Activated naive CD4-positive, alpha-beta T cell treated with anti-CD3 and anti-CD28 coated beads, Interleukin-2, amount 10 ng/mL, durations not matched to agents 7 days and 5 days (primary cell): ENCODE data around the gene BCAS1.
A peak's percentile ranks its signal among the peaks of the same experiment; 100 is the strongest.

ENCODE experiments used
- CTCF ChIA-PET: fragments of 350-600 bp; sonication (Branson Sonifier 250); formaldehyde crosslinking; loops from one replicate; lab custom pipeline; 2021; ENCODE audit warnings: antibody characterized with exemption; lab: Charles Lee
- DNase-seq: peaks from one replicate; pipeline ENCODE4 v3.0.0-alpha.2; 2020
- H3K27ac Mint-ChIP-seq: one replicate; pipeline ENCODE4 v1.8.0; 2021; ENCODE audit warnings: mild to moderate bottlenecking, moderate library complexity, mixed read lengths
- H3K27me3 Mint-ChIP-seq: one replicate; pipeline ENCODE4 v1.8.0; 2021; ENCODE audit warnings: mild to moderate bottlenecking, mixed read lengths
- H3K36me3 Mint-ChIP-seq: one replicate; pipeline ENCODE4 v1.8.0; 2021; ENCODE audit warnings: mixed read lengths
- H3K4me1 Mint-ChIP-seq: one replicate; pipeline ENCODE4 v1.8.0; 2021; ENCODE audit warnings: mixed read lengths
- H3K4me3 Mint-ChIP-seq: one replicate; pipeline ENCODE4 v1.8.0; 2021; ENCODE audit warnings: mild to moderate bottlenecking, moderate library complexity, mixed read lengths
- H3K9me3 Mint-ChIP-seq: one replicate; pipeline ENCODE4 v1.8.0; 2021; ENCODE audit warnings: mixed read lengths

The BCAS1 gene

GRCh38 chr20:54062812-54063280 lies 7.5 kb downstream of the BCAS1 start:
- Mint-ChIP-seq H3K27me3 (peaks cover 8% of the 10 kb centered on the region), H3K4me1 (peaks cover 13% of the 10 kb centered on the region), H3K36me3 (no peaks in the 10 kb centered on the region), H3K9me3 (no peaks in the 10 kb centered on the region), H3K4me3 (no peak overlapping the region), H3K27ac (no peak overlapping the region)
- no peak for DNase-seq
- CTCF ChIA-PET = interaction anchor here (0.6 to 3.4 kb wide), 13 partner anchors 9 to 614 kb away, joined by 3 to 23 read pairs (median 4); no protein-coding TSS in a partner anchor

DNA sequence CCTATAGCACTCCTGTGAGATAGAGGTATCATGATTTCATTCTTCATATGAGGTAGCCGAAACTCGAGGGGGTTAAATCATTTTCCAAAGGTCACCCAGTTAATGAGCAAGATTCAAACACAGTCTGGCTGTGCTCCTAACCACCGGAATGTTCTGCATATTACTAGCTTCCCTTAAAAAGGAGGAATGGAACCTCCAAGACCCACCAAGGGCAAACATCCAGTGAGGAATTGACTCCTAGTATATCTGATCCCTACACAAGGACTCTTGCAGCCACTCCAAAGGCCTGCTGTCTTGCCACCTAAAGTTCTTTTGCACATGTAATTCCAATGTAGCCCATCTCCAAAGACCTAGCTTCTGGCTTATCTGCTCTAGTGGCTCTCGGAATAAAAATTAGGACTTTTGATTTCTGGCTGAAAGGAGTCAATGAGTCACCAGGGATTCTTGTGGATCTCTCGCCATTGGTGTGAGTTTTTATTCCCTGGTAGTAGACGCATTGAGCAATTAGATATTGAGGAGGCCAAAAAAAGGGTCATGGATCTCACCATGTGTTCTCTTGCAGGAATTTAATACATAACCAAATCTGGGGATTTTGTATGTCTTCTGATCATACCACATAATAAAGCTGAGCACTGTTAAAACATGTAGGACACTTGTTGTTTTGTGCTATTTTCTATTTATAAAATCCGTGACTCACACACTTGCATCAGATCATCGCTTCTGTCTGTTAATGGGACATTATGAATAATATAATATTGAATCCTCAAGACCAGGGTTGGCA lies 9.1 kb downstream of the BCAS1 start:
- Mint-ChIP-seq H3K9me3 (no peaks in the 10 kb centered on the region), H3K27me3 (peaks cover 8% of the 10 kb centered on the region), H3K4me1 (peaks cover 11% of the 10 kb centered on the region), H3K4me3 (no peak overlapping the region), H3K36me3 (no peaks in the 10 kb centered on the region), H3K27ac (no peak overlapping the region)
- no peak for DNase-seq
- CTCF ChIA-PET = interaction anchor here (0.9 to 3.4 kb wide), 18 partner anchors 7 to 1749 kb away, joined by 3 to 23 read pairs (median 4); no protein-coding TSS in a partner anchor

GRCh38 chr20:54059691-54060364 lies 10.6 kb downstream of the BCAS1 start:
- CTCF ChIA-PET = interaction anchor here (1.0 kb wide), 1 partner anchor 100 kb away, joined by 3 read pairs; no protein-coding TSS in a partner anchor
- H3K9me3 Mint-ChIP-seq = no peaks in the 10 kb centered on the region
- peaks cover 8% of the 10 kb centered on the region for H3K27me3 Mint-ChIP-seq
- H3K4me1 Mint-ChIP-seq = peaks cover 10% of the 10 kb centered on the region
- no peak overlapping the region for H3K27ac Mint-ChIP-seq
- H3K36me3 Mint-ChIP-seq = no peaks in the 10 kb centered on the region
- DNase-seq = no peak
- no peak overlapping the region for H3K4me3 Mint-ChIP-seq

DNA sequence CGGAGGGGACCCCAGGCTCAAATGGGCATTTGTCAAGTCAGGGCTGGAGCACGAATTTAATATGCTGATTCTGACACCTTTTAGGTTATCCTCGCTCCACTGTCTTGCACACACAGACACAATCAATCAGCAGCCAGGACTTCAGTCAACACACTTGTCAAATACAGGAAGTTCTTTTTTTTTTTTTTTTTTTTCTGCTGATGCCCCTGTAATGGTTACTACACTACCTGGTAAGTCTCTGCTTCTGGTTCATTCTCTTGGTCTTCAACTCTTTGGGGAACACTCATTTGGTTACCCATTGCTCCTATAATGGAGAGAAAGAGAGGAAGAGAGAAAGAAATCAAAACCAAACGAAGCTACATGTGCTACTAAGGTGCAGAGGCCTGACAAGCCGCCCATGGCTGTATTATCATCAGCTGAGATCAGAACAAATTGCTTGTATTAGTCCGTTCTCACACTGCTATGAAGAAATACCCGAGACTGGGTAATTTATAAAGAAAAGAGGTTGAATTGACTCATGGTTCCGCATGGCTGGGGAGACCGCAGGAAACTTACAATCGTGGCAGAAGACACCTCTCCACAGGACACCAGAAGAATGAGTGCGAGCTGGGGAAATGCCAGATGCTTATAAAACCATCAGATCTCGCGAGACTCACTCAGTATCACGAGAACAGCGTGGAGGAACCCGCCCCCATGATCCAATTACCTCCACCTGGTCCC lies 11.8 kb downstream of the BCAS1 start:
- CTCF ChIA-PET = interaction anchor here (1.0 kb wide), 1 partner anchor 99 kb away, joined by 3 read pairs; no protein-coding TSS in a partner anchor
- Mint-ChIP-seq H3K4me3 (no peak overlapping the region), H3K4me1 (peaks cover 3% of the 10 kb centered on the region), H3K36me3 (no peaks in the 10 kb centered on the region), H3K9me3 (no peaks in the 10 kb centered on the region), H3K27ac (no peak overlapping the region), H3K27me3 (no peaks in the 10 kb centered on the region)
- no peak for DNase-seq

DNA sequence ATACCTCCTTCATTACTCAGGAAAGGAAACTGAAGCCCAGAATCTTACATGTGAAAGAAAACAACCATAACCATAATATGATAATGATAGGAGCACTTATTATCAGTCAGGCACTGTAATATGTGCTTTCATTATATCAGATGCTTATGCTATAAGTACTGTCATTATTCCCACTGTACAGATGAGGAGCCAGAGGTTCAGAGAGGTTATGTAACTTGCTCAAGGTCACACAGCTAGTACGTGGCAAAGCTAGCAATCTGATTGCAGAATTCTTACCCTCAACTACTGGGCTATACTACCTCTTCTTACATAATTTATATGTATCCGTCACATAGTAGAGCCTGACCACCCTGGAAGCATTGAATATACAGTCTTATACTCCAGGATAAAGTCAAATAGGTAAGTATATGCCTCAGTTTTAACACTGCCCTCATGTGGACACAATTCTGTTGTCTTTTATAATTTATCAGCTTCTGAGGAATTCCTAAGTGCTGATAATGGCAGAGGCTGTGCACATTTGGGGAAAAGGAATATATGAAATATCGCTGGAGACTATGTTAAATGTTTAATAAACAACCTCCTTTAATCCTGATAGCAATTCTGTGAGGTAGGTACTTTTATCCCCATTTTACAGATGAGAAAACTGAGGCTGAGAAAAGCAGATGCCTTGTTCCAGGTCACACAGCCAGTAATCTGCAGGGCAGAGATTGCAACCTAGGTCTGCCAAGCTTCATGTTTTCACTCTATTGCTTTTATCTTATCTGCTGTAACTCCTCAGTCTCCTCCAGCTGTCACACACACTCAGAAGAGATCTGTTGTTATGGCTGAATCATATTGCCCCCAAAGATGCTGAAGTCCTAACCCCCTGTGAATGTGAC lies 13.4 kb downstream of the BCAS1 start:
- no peak for DNase-seq
- H3K9me3 Mint-ChIP-seq = no peaks in the 10 kb centered on the region
- CTCF ChIA-PET = interaction anchor here (1.2 kb wide), 1 partner anchor 34 kb away, joined by 4 read pairs; no protein-coding TSS in a partner anchor
- H3K27ac Mint-ChIP-seq = no peak overlapping the region
- H3K36me3 Mint-ChIP-seq = no peaks in the 10 kb centered on the region
- no peaks in the 10 kb centered on the region for H3K4me1 Mint-ChIP-seq
- H3K4me3 Mint-ChIP-seq = no peak overlapping the region
- H3K27me3 Mint-ChIP-seq = no peaks in the 10 kb centered on the region

GRCh38 chr20:54054516-54054915 lies 15.9 kb downstream of the BCAS1 start:
- Mint-ChIP-seq H3K27ac (no peak overlapping the region), H3K36me3 (no peaks in the 10 kb centered on the region), H3K4me1 (no peaks in the 10 kb centered on the region), H3K4me3 (no peak overlapping the region), H3K27me3 (no peaks in the 10 kb centered on the region), H3K9me3 (no peaks in the 10 kb centered on the region)
- CTCF ChIA-PET = interaction anchor here (1.0 kb wide), 1 partner anchor 8 kb away, joined by 5 read pairs; no protein-coding TSS in a partner anchor
- no peak for DNase-seq

GRCh38 chr20:54051068-54051467 lies 19.3 kb downstream of the BCAS1 start:
- Mint-ChIP-seq H3K36me3 (peaks cover 5% of the 10 kb centered on the region), H3K9me3 (peaks cover 15% of the 10 kb centered on the region), H3K27me3 (no peaks in the 10 kb centered on the region), H3K27ac (no peak overlapping the region), H3K4me3 (no peak overlapping the region), H3K4me1 (peaks cover 16% of the 10 kb centered on the region)
- DNase-seq = no peak
- CTCF ChIA-PET = interaction anchor here (4.2 kb wide), 1 partner anchor 11 kb away, joined by 15 read pairs; no protein-coding TSS in a partner anchor

DNA sequence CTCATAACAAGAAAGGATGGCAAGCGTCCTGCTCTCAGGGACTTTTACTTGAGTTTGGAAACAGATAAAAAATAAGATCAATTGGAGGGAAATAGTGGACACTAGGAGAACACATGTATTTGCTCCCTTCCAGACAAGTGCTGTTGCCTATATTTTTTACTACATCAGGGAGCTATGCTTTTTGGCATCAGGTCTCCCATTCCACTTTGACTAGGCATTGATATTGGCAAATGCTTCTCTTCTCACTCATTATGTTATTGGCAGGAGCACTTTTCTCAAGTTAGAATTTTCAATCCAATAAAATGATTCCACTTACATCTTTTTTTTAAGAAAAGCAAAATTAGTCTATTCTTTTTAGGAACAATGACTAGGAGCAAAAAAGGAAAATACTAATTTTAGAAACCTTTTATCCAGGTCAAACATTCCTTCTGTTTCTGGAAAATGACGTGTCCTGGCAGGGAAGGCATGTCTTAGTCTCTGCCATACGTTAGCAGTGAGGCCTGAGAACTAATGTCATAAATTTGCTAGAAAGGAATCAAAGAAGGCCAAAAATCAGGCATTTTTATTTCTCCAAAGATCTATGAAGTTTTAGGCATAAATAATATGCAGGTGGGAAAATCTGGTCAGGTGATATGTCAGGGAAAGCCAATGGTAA lies 21.4 kb downstream of the BCAS1 start:
- DNase-seq = no peak
- no peaks in the 10 kb centered on the region for H3K27me3 Mint-ChIP-seq
- H3K4me1 Mint-ChIP-seq = peaks cover 21% of the 10 kb centered on the region
- CTCF ChIA-PET = interaction anchor here (0.9 to 4.2 kb wide), 3 partner anchors 14 to 151 kb away, joined by 3 to 15 read pairs (median 3); no protein-coding TSS in a partner anchor
- peaks cover 18% of the 10 kb centered on the region for H3K9me3 Mint-ChIP-seq
- H3K4me3 Mint-ChIP-seq = no peak overlapping the region
- no peak overlapping the region for H3K27ac Mint-ChIP-seq
- peaks cover 7% of the 10 kb centered on the region for H3K36me3 Mint-ChIP-seq

GRCh38 chr20:54048481-54048880 lies 21.9 kb downstream of the BCAS1 start:
- H3K4me1 Mint-ChIP-seq = peaks cover 23% of the 10 kb centered on the region

GRCh38 chr20:54047720-54048119 lies 22.7 kb downstream of the BCAS1 start:
- CTCF ChIA-PET = no interaction called here
- no peak for DNase-seq
- H3K27me3 Mint-ChIP-seq = no peaks in the 10 kb centered on the region
- peaks cover 7% of the 10 kb centered on the region for H3K36me3 Mint-ChIP-seq
- H3K9me3 Mint-ChIP-seq = peaks cover 18% of the 10 kb centered on the region
- no peak overlapping the region for H3K4me3 Mint-ChIP-seq
- peak overlapping the region; percentile 66 for H3K27ac Mint-ChIP-seq
- H3K4me1 Mint-ChIP-seq = peaks cover 27% of the 10 kb centered on the region

More at GRCh38 chr20:54048481-54048880, 21.9 kb downstream of the BCAS1 start:
- DNase-seq = no peak
- peaks cover 18% of the 10 kb centered on the region for H3K9me3 Mint-ChIP-seq
- H3K27ac Mint-ChIP-seq = no peak overlapping the region
- H3K36me3 Mint-ChIP-seq = peaks cover 7% of the 10 kb centered on the region
- CTCF ChIA-PET = interaction anchor here (0.9 kb wide), 1 partner anchor 152 kb away, joined by 3 read pairs; no protein-coding TSS in a partner anchor
- H3K4me3 Mint-ChIP-seq = no peak overlapping the region
- H3K27me3 Mint-ChIP-seq = no peaks in the 10 kb centered on the region

GRCh38 chr20:54047048-54047447 lies 23.3 kb downstream of the BCAS1 start:
- H3K4me3 Mint-ChIP-seq = no peak overlapping the region
- H3K27me3 Mint-ChIP-seq = no peaks in the 10 kb centered on the region
- peaks cover 30% of the 10 kb centered on the region for H3K4me1 Mint-ChIP-seq
- peaks cover 18% of the 10 kb centered on the region for H3K9me3 Mint-ChIP-seq
- CTCF ChIA-PET = no interaction called here
- peaks cover 7% of the 10 kb centered on the region for H3K36me3 Mint-ChIP-seq
- no peak for DNase-seq
- H3K27ac Mint-ChIP-seq = no peak overlapping the region

DNA sequence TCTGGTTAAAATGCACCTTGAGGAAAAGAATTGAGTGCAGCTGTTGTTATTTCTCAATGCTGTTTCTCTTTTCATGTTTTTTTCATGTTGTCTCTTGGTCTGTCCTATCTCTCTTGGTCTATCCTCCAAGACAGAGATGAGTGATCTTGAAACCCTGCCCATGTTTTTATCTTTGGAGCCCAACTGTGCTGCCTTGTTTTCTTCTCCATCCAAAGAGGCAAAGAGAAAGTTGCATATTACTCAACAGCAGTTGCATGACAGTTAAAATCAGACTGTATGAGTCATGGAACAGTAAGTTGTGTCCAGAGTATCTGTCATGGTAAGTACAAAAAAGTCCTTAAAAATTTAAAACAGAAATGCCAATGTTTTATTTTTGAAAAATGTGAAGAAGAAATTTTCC lies 26.2 kb downstream of the BCAS1 start:
- no peaks in the 10 kb centered on the region for H3K27me3 Mint-ChIP-seq
- H3K27ac Mint-ChIP-seq = no peak overlapping the region
- H3K4me3 Mint-ChIP-seq = no peak overlapping the region
- H3K36me3 Mint-ChIP-seq = peaks cover 7% of the 10 kb centered on the region
- peaks cover 30% of the 10 kb centered on the region for H3K4me1 Mint-ChIP-seq
- CTCF ChIA-PET = interaction anchor here (1.1 to 1.2 kb wide), 2 partner anchors 11 to 17 kb away, joined by 4 read pairs; no protein-coding TSS in a partner anchor
- DNase-seq = no peak
- peaks cover 18% of the 10 kb centered on the region for H3K9me3 Mint-ChIP-seq
